A549 (cell line): ENCODE results near the gene RAI2.

Experiments
- EP300 ChIP-seq, 2 experiments: fragments of >200 bp; sonication (Bioruptor Twin); formaldehyde crosslinking; IDR thresholded peaks; 2 replicates in 1 of 2; 3 replicates in 1 of 2; pipeline ENCODE4 v1.6.1; 2016 to 2017
- FOSL2 ChIP-seq, 2 experiments: fragments of 450-650 bp in 1 of 2; fragments of >200 bp in 1 of 2; sonication (Bioruptor Twin) in 1 of 2; formaldehyde crosslinking; IDR thresholded peaks; 2 replicates each; pipeline versions ENCODE4 v1.5.0 to v1.6.1; 2016 to 2020; ENCODE audit warnings: mild to moderate bottlenecking in 1 of 2, moderate library complexity in 1 of 2
- JUNB ChIP-seq: fragments of >200 bp; sonication (Bioruptor Twin); formaldehyde crosslinking; IDR thresholded peaks from 2 replicates; pipeline ENCODE4 v1.6.1; 2016
- POLR2A ChIP-seq: IDR thresholded peaks from 2 replicates; pipeline ENCODE4 v1.6.1; 2012; ENCODE audit warnings: mild to moderate bottlenecking, low read length
- TF ChIP-seq, protein P1 (sequence below): fragments of >200 bp; sonication (Bioruptor Twin); formaldehyde crosslinking; IDR thresholded peaks from 3 replicates; pipeline ENCODE4 v1.5.1; 2016

GRCh38 chrX:17824980-17825379 lies 36.1 kb downstream of the RAI2 start:
- TF ChIP-seq EP300 (IDR thresholded peaks at IDR 0.05): no peak
- TF ChIP-seq, protein P1, sequence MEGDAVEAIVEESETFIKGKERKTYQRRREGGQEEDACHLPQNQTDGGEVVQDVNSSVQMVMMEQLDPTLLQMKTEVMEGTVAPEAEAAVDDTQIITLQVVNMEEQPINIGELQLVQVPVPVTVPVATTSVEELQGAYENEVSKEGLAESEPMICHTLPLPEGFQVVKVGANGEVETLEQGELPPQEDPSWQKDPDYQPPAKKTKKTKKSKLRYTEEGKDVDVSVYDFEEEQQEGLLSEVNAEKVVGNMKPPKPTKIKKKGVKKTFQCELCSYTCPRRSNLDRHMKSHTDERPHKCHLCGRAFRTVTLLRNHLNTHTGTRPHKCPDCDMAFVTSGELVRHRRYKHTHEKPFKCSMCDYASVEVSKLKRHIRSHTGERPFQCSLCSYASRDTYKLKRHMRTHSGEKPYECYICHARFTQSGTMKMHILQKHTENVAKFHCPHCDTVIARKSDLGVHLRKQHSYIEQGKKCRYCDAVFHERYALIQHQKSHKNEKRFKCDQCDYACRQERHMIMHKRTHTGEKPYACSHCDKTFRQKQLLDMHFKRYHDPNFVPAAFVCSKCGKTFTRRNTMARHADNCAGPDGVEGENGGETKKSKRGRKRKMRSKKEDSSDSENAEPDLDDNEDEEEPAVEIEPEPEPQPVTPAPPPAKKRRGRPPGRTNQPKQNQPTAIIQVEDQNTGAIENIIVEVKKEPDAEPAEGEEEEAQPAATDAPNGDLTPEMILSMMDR: no peak
- TF ChIP-seq FOSL2 (IDR thresholded peaks at IDR 0.05): no peak
- no peak for TF ChIP-seq FOSL2 (CRISPR knock-in tag; IDR thresholded peaks at IDR 0.05)
- no peak for TF ChIP-seq POLR2A
- TF ChIP-seq JUNB: no peak
